ENCODE data around the gene SLC6A12. TPM values are rescaled to one million over a fixed set of nuclear protein-coding genes. Genes with fewer than 3 reads are reported as not detected.

SLC6A12 gene
- total RNA-seq, 1 donor from 2014 or later, result 3.0 TPM

DNA sequence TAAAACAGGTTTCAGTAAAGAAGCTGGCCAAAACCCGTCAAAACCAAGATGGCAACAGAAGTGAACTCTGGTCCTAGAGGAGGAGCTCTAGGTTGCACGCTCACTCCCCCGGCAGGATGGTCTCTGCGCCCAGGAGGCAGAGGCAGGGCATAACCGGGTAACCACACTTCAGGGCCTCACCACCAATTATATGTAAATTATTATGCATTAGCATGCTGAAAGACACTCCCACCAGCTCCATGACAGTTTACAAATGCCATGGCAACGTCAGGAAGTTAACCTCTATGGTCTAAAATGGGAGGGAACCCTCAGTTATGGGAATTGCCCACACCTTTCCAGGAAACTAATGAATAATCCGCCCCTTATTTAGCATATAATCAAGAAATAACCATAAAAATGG, 20.1 kb upstream of the SLC6A12 start:
- TF ChIP-seq CTCF (conservative IDR thresholded peaks at IDR 0.05), result no peak
- DNase-seq (ENCODE audit: extremely low spot score, unreplicated experiment), result peak; percentile 2
- Mint-ChIP-seq H3K36me3 (peaks cover 12% of the 10 kb centered on the region), H3K27me3 (peaks cover 18% of the 10 kb centered on the region), H3K9me3 (peaks cover 11% of the 10 kb centered on the region), H3K4me3 (no peak overlapping the region), H3K4me1 (ENCODE audit: unreplicated experiment) (peaks cover 4% of the 10 kb centered on the region), H3K27ac (no peak overlapping the region)

DNA sequence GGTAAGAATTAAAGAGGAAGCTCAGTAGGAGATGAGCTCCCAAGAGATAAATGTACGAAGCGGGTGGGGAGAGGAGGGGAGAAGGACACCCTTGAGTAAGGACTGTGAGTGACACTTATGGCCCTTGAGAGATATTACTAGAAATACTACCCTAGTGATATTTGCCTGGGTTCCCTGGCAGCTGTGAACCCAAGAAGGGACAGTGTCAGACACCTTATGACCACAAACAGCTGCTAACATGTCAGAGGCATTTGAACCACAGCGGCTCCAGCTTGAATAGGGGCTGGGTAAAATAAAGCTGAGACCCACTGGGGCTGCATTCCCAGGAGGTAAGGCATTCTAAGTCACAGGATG, 19.6 kb upstream of the SLC6A12 start:
- peaks cover 12% of the 10 kb centered on the region for H3K36me3 Mint-ChIP-seq
- no peak for TF ChIP-seq CTCF (conservative IDR thresholded peaks at IDR 0.05)
- peaks cover 11% of the 10 kb centered on the region for H3K9me3 Mint-ChIP-seq
- peaks cover 7% of the 10 kb centered on the region for H3K4me1 Mint-ChIP-seq (ENCODE audit: unreplicated experiment)
- H3K27me3 Mint-ChIP-seq, result peaks cover 23% of the 10 kb centered on the region
- peak; percentile 20 for DNase-seq (ENCODE audit: extremely low spot score, unreplicated experiment)
- no peak overlapping the region for H3K4me3 Mint-ChIP-seq
- H3K27ac Mint-ChIP-seq, result no peak overlapping the region

DNA sequence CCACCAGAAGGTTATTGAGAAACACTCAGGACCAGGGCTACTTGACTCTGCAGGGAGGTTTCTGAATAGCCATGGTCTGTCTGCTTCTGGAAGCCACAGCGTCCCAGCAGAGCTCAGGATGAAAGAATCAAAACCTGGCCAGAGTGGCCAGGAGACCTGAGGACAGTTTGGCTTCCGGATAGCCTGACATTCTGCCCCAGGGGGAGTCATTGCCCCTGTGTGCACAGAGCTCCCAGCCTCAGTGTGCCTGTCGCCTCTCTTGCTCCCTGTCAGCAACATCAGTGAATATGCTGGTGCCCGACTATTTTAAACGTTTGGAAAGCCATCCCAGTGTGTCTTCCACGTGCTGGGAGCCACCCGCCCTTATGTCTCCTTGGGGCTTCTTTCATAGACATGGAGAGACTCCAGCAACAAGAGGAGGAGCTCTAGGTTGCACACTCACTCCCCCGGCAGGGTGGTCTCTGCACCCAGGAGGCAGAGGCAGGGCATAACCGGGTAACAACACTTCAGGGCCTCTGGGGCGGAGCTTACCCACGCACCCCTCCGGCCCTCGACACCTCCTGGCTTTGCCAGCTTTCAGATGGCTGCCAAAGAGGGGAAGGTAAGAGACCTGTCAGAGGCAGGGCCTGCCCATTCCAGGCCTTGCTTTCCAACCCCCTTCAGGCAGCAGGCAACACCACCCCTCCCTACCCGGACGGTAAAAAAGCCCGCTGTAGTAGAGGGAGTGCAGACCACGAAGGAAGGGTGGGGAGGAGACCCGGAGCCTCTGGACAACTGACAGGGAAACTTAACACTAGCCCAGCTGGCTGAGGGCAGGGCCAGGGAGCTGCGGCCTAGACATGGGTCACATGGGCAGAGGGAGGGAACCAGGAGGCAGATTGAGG, 19.0 kb upstream of the SLC6A12 start:
- Mint-ChIP-seq H3K36me3 (peaks cover 12% of the 10 kb centered on the region), H3K4me3 (no peak overlapping the region), H3K9me3 (peaks cover 11% of the 10 kb centered on the region), H3K27ac (no peak overlapping the region), H3K27me3 (peaks cover 28% of the 10 kb centered on the region), H3K4me1 (ENCODE audit: unreplicated experiment) (peaks cover 8% of the 10 kb centered on the region)
- peak; percentile 52 for DNase-seq (ENCODE audit: extremely low spot score, unreplicated experiment)
- TF ChIP-seq CTCF (conservative IDR thresholded peaks at IDR 0.05), result no peak

DNA sequence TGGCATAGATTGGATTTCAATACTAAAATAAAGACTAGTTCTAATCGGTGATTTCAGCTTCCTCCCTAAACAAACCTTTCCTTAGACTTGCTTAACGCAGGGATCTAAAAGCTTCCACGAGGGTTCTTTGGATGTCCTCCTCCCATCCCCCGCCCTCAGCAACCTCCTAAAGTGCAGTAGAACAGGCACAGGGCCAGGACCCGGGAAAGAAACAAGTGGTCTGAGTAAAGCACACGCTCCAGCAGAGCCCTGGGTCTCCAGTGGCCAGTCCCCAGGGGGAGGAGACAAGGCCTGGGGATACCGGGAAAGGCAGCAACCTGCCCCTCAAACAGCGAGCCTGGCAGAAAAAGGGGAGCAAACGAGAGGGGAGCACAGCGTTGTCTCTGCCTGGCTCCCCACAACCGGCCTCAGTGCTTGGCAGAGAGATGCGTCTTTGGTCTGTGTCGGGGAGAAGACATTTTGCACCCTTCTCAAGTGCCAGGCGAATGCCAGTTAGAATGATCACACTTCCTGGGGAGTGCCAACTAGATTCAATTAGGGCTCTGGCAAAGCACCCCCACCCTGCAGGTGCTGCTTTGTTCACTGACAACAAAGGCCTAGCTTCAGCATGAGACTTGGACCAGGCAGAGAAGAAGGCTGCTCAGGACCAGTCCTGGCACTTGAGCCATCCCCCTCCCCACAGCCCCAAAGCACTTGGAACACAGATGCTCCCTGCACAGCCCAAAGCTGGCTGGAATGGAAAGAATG, 17.1 kb upstream of the SLC6A12 start:
- Mint-ChIP-seq H3K36me3 (peaks cover 7% of the 10 kb centered on the region), H3K27ac (no peak overlapping the region), H3K9me3 (peaks cover 4% of the 10 kb centered on the region), H3K27me3 (peaks cover 35% of the 10 kb centered on the region), H3K4me1 (ENCODE audit: unreplicated experiment) (peaks cover 8% of the 10 kb centered on the region), H3K4me3 (no peak overlapping the region)
- peak; percentile 50 for DNase-seq (ENCODE audit: extremely low spot score, unreplicated experiment)
- no peak for TF ChIP-seq CTCF (conservative IDR thresholded peaks at IDR 0.05)

GRCh38 chr12:229441-230191, 15.7 kb upstream of the SLC6A12 start:
- Mint-ChIP-seq H3K9me3 (no peaks in the 10 kb centered on the region), H3K27me3 (peaks cover 41% of the 10 kb centered on the region), H3K36me3 (peaks cover 4% of the 10 kb centered on the region), H3K4me1 (ENCODE audit: unreplicated experiment) (peaks cover 8% of the 10 kb centered on the region), H3K4me3 (no peak overlapping the region), H3K27ac (no peak overlapping the region)
- no peak for TF ChIP-seq CTCF (conservative IDR thresholded peaks at IDR 0.05)
- DNase-seq (ENCODE audit: extremely low spot score, unreplicated experiment), result peak; percentile 68
